Measurements from ENCODE around the gene TBL2. TPM values are rescaled to one million over a fixed set of nuclear protein-coding genes. Genes with fewer than 3 reads are reported as not detected.

TBL2 gene
- total RNA-seq, 3 donors from 2014 or later (not counting 1 experiment from before 2014, with no cell fraction given): 15.1 to 18.5 (median 17.6) TPM

- no peaks in the 10 kb centered on the region for H3K36me3 Mint-ChIP-seq
- no peaks in the 10 kb centered on the region for H3K27me3 ChIP-seq (ENCODE audit: control insufficient read depth, insufficient read depth, low read length)
- peaks cover 0 to 3% of the 10 kb centered on the region in 2 donors for H3K27me3 Mint-ChIP-seq (ENCODE audit: low read depth in 2 of 2)
- TF ChIP-seq CTCF (IDR thresholded peaks at IDR 0.05): no peak
- H3K4me1 Mint-ChIP-seq: peaks cover 31 to 38% of the 10 kb centered on the region in 2 donors
- peak within 1 kb of the TSS; percentile 94 to 96 for H3K27ac Mint-ChIP-seq
- peak within 1 kb of the TSS; percentile 93 for H3K4me3 Mint-ChIP-seq
- intact Hi-C loops (cut with micrococcal nuclease): loop anchor here (1.0 kb wide), 2 partner anchors 21 to 35 kb away; partner anchors contain the start of genes BAZ1B and TBL2
- ATAC-seq (peak; percentile 65 to 80 (median 71)), DNase-seq (peak; percentile 84 to 93)
- peaks cover 26% of the 10 kb centered on the region for H3K4me1 ChIP-seq (ENCODE audit: control insufficient read depth, insufficient read depth, low read length)
- WGBS (ENCODE audit: insufficient coverage): 5% methylated on average over 83 of the region's 83 CpGs
- H3K9me3 ChIP-seq (ENCODE audit: control insufficient read depth, insufficient read depth, low read length): no peaks in the 10 kb centered on the region
- no peaks in the 10 kb centered on the region for H3K9me3 Mint-ChIP-seq
- H3K4me3 ChIP-seq (ENCODE audit: low read length): peak within 1 kb of the TSS; percentile 74
- H3K27ac ChIP-seq (ENCODE audit: low read length): peak within 1 kb of the TSS; percentile 99
- no peaks in the 10 kb centered on the region for H3K36me3 ChIP-seq (ENCODE audit: control insufficient read depth, insufficient read depth, low read length)
Observed at GRCh38 chr7:73557397-73558257, 20.8 kb downstream of the TBL2 start, which contains the start of gene BCL7B. BCL7B (minus strand) TSS chr7:73557690; CDS start chr7:73557578, 112 bp downstream.

DNA sequence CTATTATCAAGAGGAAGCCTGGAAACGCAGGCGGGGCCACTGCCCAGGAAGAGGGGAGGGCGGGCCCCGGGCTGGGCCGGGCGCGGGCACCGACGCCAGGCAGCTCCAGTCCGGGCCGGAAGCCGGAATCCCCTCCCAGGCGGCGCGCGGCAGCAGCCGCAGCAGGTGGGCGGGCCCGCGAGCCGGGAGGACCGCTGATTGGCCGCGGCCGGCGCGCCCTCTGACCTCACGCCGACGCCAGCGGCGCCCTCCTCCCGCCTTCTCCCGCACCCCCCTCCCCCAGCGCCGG lies 21.3 kb downstream of the TBL2 start:
- H3K27me3 ChIP-seq (ENCODE audit: control insufficient read depth, insufficient read depth, low read length): no peaks in the 10 kb centered on the region
- peaks cover 34 to 42% of the 10 kb centered on the region in 2 donors for H3K4me1 Mint-ChIP-seq
- no peaks in the 10 kb centered on the region for H3K9me3 ChIP-seq (ENCODE audit: control insufficient read depth, insufficient read depth, low read length)
- no peaks in the 10 kb centered on the region for H3K36me3 Mint-ChIP-seq
- no peaks in the 10 kb centered on the region for H3K9me3 Mint-ChIP-seq
- H3K27ac ChIP-seq (ENCODE audit: low read length): peak overlapping the region; percentile 99
- TF ChIP-seq CTCF (IDR thresholded peaks at IDR 0.05): no peak
- H3K27me3 Mint-ChIP-seq (ENCODE audit: low read depth in 2 of 2): peaks cover 0 to 2% of the 10 kb centered on the region in 2 donors
- H3K4me3 Mint-ChIP-seq: peak overlapping the region; percentile 93
- under 1% methylated on average over 36 of the region's 36 CpGs for WGBS (ENCODE audit: insufficient coverage)
- peak overlapping the region; percentile 74 for H3K4me3 ChIP-seq (ENCODE audit: low read length)
- intact Hi-C loops (cut with micrococcal nuclease): loop anchor here (1.0 kb wide), 2 partner anchors 21 to 35 kb away; partner anchors contain the start of genes BAZ1B and TBL2
- peak; percentile 90 to 96 for DNase-seq
- H3K27ac Mint-ChIP-seq: peak overlapping the region; percentile 94 to 96
- peak; percentile 86 to 96 (median 89) for ATAC-seq
- peaks cover 26% of the 10 kb centered on the region for H3K4me1 ChIP-seq (ENCODE audit: control insufficient read depth, insufficient read depth, low read length)
- peaks cover 2% of the 10 kb centered on the region for H3K36me3 ChIP-seq (ENCODE audit: control insufficient read depth, insufficient read depth, low read length)

GRCh38 chr7:73556208-73557107 lies 21.9 kb downstream of the TBL2 start:
- peaks cover 35 to 44% of the 10 kb centered on the region in 2 donors for H3K4me1 Mint-ChIP-seq
- H3K36me3 ChIP-seq (ENCODE audit: control insufficient read depth, insufficient read depth, low read length): peaks cover 6% of the 10 kb centered on the region
- TF ChIP-seq CTCF (IDR thresholded peaks at IDR 0.05): no peak

More at GRCh38 chr7:73556208-73557107, 21.9 kb downstream of the TBL2 start:
- intact Hi-C loops (cut with micrococcal nuclease): loop anchor here (1.0 kb wide), 2 partner anchors 22 to 34 kb away; partner anchors contain the start of genes BAZ1B and TBL2
- no peaks in the 10 kb centered on the region for H3K36me3 Mint-ChIP-seq
- no peak for ATAC-seq
- WGBS (ENCODE audit: insufficient coverage): 31% methylated on average over 26 of the region's 28 CpGs
- peak overlapping the region; percentile 93 for H3K4me3 Mint-ChIP-seq
- peaks cover 26% of the 10 kb centered on the region for H3K4me1 ChIP-seq (ENCODE audit: control insufficient read depth, insufficient read depth, low read length)
- no peaks in the 10 kb centered on the region for H3K9me3 Mint-ChIP-seq
- no peaks in the 10 kb centered on the region for H3K27me3 ChIP-seq (ENCODE audit: control insufficient read depth, insufficient read depth, low read length)
- peak overlapping the region; percentile 94 to 96 for H3K27ac Mint-ChIP-seq
- peak overlapping the region; percentile 63 for H3K27ac ChIP-seq (ENCODE audit: low read length)
- H3K9me3 ChIP-seq (ENCODE audit: control insufficient read depth, insufficient read depth, low read length): no peaks in the 10 kb centered on the region
- H3K27me3 Mint-ChIP-seq (ENCODE audit: low read depth in 2 of 2): no peaks in the 10 kb centered on the region
- DNase-seq: no peak
- peak overlapping the region; percentile 68 for H3K4me3 ChIP-seq (ENCODE audit: low read length)

All from natural killer cell (primary cell).